SK-N-SH (cell line): ENCODE measurements around the gene TLCD5. TPM values are rescaled to one million over a fixed set of nuclear protein-coding genes. Genes with fewer than 3 reads are reported as not detected.
A peak's percentile ranks its signal among the peaks of the same experiment; 100 is the strongest.

ENCODE experiments used
- CTCF ChIA-PET: fragments of 300-600, 350-600 bp; formaldehyde crosslinking; extraction: SDS; loops from one replicate; lab custom pipeline; 2021; lab: Yijun Ruan, JAX
- POLR2A ChIA-PET: fragments of 350-600 bp; sonication (Branson Sonifier 250); formaldehyde crosslinking; extraction: SDS; loops from one replicate; lab custom pipeline; 2020; ENCODE audit warnings: antibody characterized with exemption, inconsistent platforms; lab: Yijun Ruan, JAX
- DNase-seq: peaks from one replicate; pipeline ENCODE4 v3.0.0; 2012
- H2AFZ ChIP-seq: fragments of 200-600 bp; sonication (generic); 2 replicates; pipeline ENCODE4 v1.8.1; 2016; ENCODE audit warnings: antibody characterized with exemption, mild to moderate bottlenecking, low read depth
- H3F3A ChIP-seq: fragments of 200-600 bp; sonication (generic); replicated peaks from 2 replicates; pipeline ENCODE3; 2016; ENCODE audit warnings: antibody characterized with exemption, mild to moderate bottlenecking; ENCODE audit not compliant: insufficient read depth
- H3K27ac ChIP-seq, 2 experiments: fragments of 200-500 bp in 1 of 2; fragments of 200-600 bp in 1 of 2; sonication (Bioruptor generic) in 1 of 2; sonication (generic), shearing (Covaris generic) in 1 of 2; 2 replicates each; pipeline versions ENCODE4 v1.5.1 to v1.6.1; 2014 to 2016; ENCODE audit warnings: low read depth in 2 of 2, inconsistent platforms in 1 of 2, low read length in 1 of 2, mild to moderate bottlenecking in 1 of 2, mixed read lengths in 1 of 2
- H3K27me3 ChIP-seq: fragments of 200-600 bp; sonication (generic), shearing (Covaris generic); 2 replicates; pipeline ENCODE4 v1.6.1; 2016; ENCODE audit warnings: mixed run types; ENCODE audit not compliant: insufficient read depth
- H3K36me3 ChIP-seq, 2 experiments: fragments of 200-500 bp in 1 of 2; fragments of 200-600 bp in 1 of 2; sonication (Bioruptor generic) in 1 of 2; sonication (generic) in 1 of 2; replicated peaks in 1 of 2; 2 replicates each; pipeline versions ENCODE3 to v1.5.1; 2014 to 2016; ENCODE audit warnings: low read length in 1 of 2, mild to moderate bottlenecking in 1 of 2; ENCODE audit not compliant: insufficient read depth in 2 of 2, control insufficient read depth in 1 of 2
- H3K4me1 ChIP-seq, 2 experiments: fragments of 200-500 bp in 1 of 2; fragments of 200-600 bp in 1 of 2; sonication (Bioruptor generic) in 1 of 2; sonication (generic), shearing (Covaris generic) in 1 of 2; 2 replicates each; pipeline versions ENCODE4 v1.5.1 to v1.6.1; 2014 to 2016; ENCODE audit warnings: low read depth in 1 of 2, low read length in 1 of 2, mixed run types in 1 of 2; ENCODE audit not compliant: insufficient read depth in 2 of 2, control insufficient read depth in 1 of 2
- H3K4me2 ChIP-seq: fragments of 200-600 bp; sonication (generic), shearing (Covaris generic); 2 replicates; pipeline ENCODE4 v1.6.1; 2017; ENCODE audit warnings: mixed run types
- H3K4me3 ChIP-seq, 2 experiments: fragments of 200-500 bp in 1 of 2; fragments of 200-600 bp in 1 of 2; sonication (Bioruptor generic) in 1 of 2; sonication (generic), shearing (Covaris generic) in 1 of 2; 2 replicates each; pipeline versions ENCODE4 v1.5.1 to v1.8.1; 2014 to 2016; ENCODE audit warnings: low read depth in 2 of 2, inconsistent platforms in 1 of 2, low read length in 1 of 2, mild to moderate bottlenecking in 1 of 2, mixed read lengths in 1 of 2, moderate library complexity in 1 of 2
- H3K79me2 ChIP-seq: fragments of 200-600 bp; sonication (generic); 2 replicates; pipeline ENCODE4 v1.8.1; 2017; ENCODE audit warnings: mild to moderate bottlenecking; ENCODE audit not compliant: insufficient read depth
- H3K9ac ChIP-seq: fragments of 200-600 bp; sonication (generic); 2 replicates; pipeline ENCODE4 v1.6.1; 2017; ENCODE audit warnings: mixed run types
- H3K9me2 ChIP-seq: fragments of 200-600 bp; sonication (generic); 2 replicates; pipeline ENCODE4 v1.6.1; 2017; ENCODE audit warnings: mixed run types
- H3K9me3 ChIP-seq: fragments of 200-600 bp; sonication (generic); 2 replicates; pipeline ENCODE4 v1.6.1; 2017; ENCODE audit warnings: mixed run types, mild to moderate bottlenecking, moderate library complexity
- H4K20me1 ChIP-seq: fragments of 200-600 bp; sonication (generic); 2 replicates; pipeline ENCODE4 v1.6.1; 2017; ENCODE audit warnings: mild to moderate bottlenecking, mixed run types; ENCODE audit not compliant: insufficient read depth
- CHD2 ChIP-seq: fragments of 150-350 bp; IDR thresholded peaks from 2 replicates; pipeline ENCODE4 v1.6.1; 2018; ENCODE audit warnings: low read length; ENCODE audit not compliant: partially characterized antibody
- ELF1 ChIP-seq: IDR thresholded peaks from 2 replicates; pipeline ENCODE4 v1.4.0; 2012
- JUND ChIP-seq: IDR thresholded peaks from 2 replicates; pipeline ENCODE4 v1.4.0; 2012
- MEF2A ChIP-seq: IDR thresholded peaks from 2 replicates; pipeline ENCODE4 v1.4.0; 2012; ENCODE audit warnings: low read depth, borderline replicate concordance
- MXI1 ChIP-seq: IDR thresholded peaks from 2 replicates; pipeline ENCODE4 v1.6.1; 2012; ENCODE audit warnings: mild to moderate bottlenecking, low read depth, low read length, improper control_type of control experiment
- PBX3 ChIP-seq: IDR thresholded peaks from 2 replicates; pipeline ENCODE4; 2012
- RAD21 ChIP-seq: IDR thresholded peaks from 2 replicates; pipeline ENCODE4 v1.6.1; 2012; ENCODE audit warnings: mild to moderate bottlenecking, low read length
- REST ChIP-seq: IDR thresholded peaks from 2 replicates; pipeline ENCODE4 v1.6.1; 2012; ENCODE audit warnings: mild to moderate bottlenecking, low read depth, low read length, moderate library complexity
- SIN3A ChIP-seq: IDR thresholded peaks from 2 replicates; pipeline ENCODE4 v1.6.1; 2012; ENCODE audit warnings: low read depth, mild to moderate bottlenecking, low read length, moderate library complexity, borderline replicate concordance
- SMC3 ChIP-seq: IDR thresholded peaks from 2 replicates; pipeline ENCODE4 v1.6.1; 2012; ENCODE audit warnings: low read depth, low read length, improper control_type of control experiment
- TCF12 ChIP-seq: IDR thresholded peaks from 2 replicates; pipeline ENCODE4 v1.4.0; 2012
- USF1 ChIP-seq: IDR thresholded peaks from 2 replicates; pipeline ENCODE4 v1.4.0; 2012; ENCODE audit warnings: low read depth, borderline replicate concordance
- YY1 ChIP-seq: IDR thresholded peaks from 2 replicates; pipeline ENCODE4 v1.4.0; 2012; ENCODE audit warnings: low read depth, mild to moderate bottlenecking
- WGBS: methylation state at CpG from one replicate; pipeline ENCODE4 v1.1.6; 2017; ENCODE audit warnings: low lambda C conversion rate; 5-methylcytosine and 5-hydroxymethylcytosine counted together
- polyA plus RNA-seq, 3 experiments: library from polyadenylated mRNA; depleted of rRNA; stranded (reverse); fragments of >200 nt; gene quantifications; 2 replicates each; pipeline ENCODE4 v1.2.3, GENCODE V29; 2012
- TF ChIP-seq, protein P1 (sequence below): IDR thresholded peaks from 2 replicates; pipeline ENCODE4 v1.4.0; 2012; ENCODE audit warnings: low read depth, borderline replicate concordance

The TLCD5 gene
- polyA plus RNA-seq, 1 of the 3 experiments (the other 2 are of a cell fraction): 12.7 TPM

GRCh38 chr11:120336641-120337354, 11.7 kb downstream of the TLCD5 start:
- H3K9me3 ChIP-seq: no peaks in the 10 kb centered on the region
- DNase-seq: peak; percentile 25
- H2AFZ ChIP-seq: 0 out of 2 replicates have a peak overlapping the region, but pooled peaks have one; percentile 2
- CTCF ChIA-PET: interaction anchor here (0.6 to 3.6 kb wide), 22 partner anchors 9 to 872 kb away, joined by 3 to 29 read pairs (median 5); partner anchors contain the start of genes GRIK4 and TLCD5
- peaks cover 69% of the 10 kb centered on the region for H3K79me2 ChIP-seq
- TF ChIP-seq PBX3 (no peak), SIN3A (0 out of 2 replicates have a peak, but pooled peaks have one; percentile 35), USF1 (0 out of 2 replicates have a peak, but pooled peaks have one; percentile 13), REST (no peak)
- peak overlapping the region; percentile 91 to 93 for H3K4me3 ChIP-seq
- H3K4me2 ChIP-seq: peak overlapping the region; percentile 92
- no peaks in the 10 kb centered on the region for H3K27me3 ChIP-seq
- no peaks in the 10 kb centered on the region for H3K36me3 ChIP-seq
- H3K4me1 ChIP-seq: peaks cover 13 to 29% of the 10 kb centered on the region in 2 experiments
- H3K9me2 ChIP-seq: no peaks in the 10 kb centered on the region
- WGBS: 1% methylated on average over 15 of the region's 56 CpGs
- H3F3A ChIP-seq: peaks cover 46% of the 10 kb centered on the region
- POLR2A ChIA-PET: interaction anchor here (0.5 kb wide), 1 partner anchor 473 kb away, joined by 3 read pairs; no protein-coding TSS in a partner anchor
- H3K9ac ChIP-seq: peak overlapping the region; percentile 92
- H4K20me1 ChIP-seq: peaks cover 49% of the 10 kb centered on the region
- peak overlapping the region; percentile 78 to 92 for H3K27ac ChIP-seq

DNA sequence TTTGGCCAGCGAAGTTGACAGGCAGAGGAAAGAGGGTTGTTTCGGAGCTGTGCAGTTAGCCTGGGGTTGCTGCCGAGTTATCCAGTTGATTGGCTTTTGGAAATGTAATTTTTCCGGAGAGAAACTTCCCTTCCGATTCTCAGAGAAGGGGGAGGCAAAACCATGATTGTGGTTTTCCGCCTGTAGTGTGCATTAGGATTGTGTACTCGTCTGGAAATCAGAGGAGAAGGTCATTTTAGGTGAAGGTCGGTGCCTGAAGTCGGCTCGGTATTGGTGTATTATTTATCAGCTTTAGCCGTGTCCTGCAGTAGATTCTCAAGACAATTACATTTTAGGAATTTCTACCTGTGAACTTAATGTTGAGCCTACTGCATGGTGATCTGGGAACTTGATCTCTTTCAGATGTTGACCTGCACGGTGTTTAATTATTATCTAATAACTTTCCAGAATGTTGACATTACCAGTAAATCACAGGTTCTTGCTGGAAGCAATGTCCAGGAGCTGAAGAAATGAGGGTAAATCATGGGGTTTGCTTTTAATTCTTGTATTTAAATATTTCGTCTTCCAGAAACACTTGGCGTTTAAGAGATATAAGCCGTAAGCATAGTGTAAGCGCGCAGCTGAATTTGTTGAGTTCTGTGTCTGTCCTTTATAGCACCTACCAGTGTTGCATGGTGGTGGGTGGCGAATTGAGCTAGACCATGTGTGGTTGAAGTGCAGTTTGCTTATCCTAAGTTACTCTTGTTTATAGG, 12.4 kb downstream of the TLCD5 start:
- no peak for DNase-seq
- CTCF ChIA-PET: interaction anchor here (0.7 to 3.6 kb wide), 8 partner anchors 8 to 857 kb away, joined by 3 to 29 read pairs (median 5); partner anchors contain the start of genes GRIK4 and TLCD5
- Histone ChIP-seq H3K4me1 (peaks cover 13 to 22% of the 10 kb centered on the region in 2 experiments), H3K9me3 (no peaks in the 10 kb centered on the region), H3K4me3 (peak overlapping the region; percentile 91 to 93), H3K36me3 (no peaks in the 10 kb centered on the region), H3K27ac (peak overlapping the region; percentile 78 to 92), H2AFZ (no peak overlapping the region), H4K20me1 (peaks cover 56% of the 10 kb centered on the region), H3K79me2 (peaks cover 69% of the 10 kb centered on the region), H3K27me3 (no peaks in the 10 kb centered on the region), H3K9ac (peak overlapping the region; percentile 92), H3F3A (peaks cover 39% of the 10 kb centered on the region), H3K9me2 (no peaks in the 10 kb centered on the region), H3K4me2 (peak overlapping the region; percentile 92)
- POLR2A ChIA-PET: interaction anchor here (0.5 to 1.0 kb wide), 2 partner anchors 402 to 474 kb away, joined by 3 read pairs; no protein-coding TSS in a partner anchor
- TF ChIP-seq ELF1: no peak
- TF ChIP-seq PBX3: no peak
- TF ChIP-seq MXI1: peak; percentile 68
- TF ChIP-seq CHD2: no peak
- no peak for TF ChIP-seq YY1
- TF ChIP-seq MEF2A: no peak
- TF ChIP-seq JUND: no peak
- TF ChIP-seq TCF12: no peak
- 0 out of 2 replicates have a peak, but pooled peaks have one; percentile 4 for TF ChIP-seq RAD21
- no peak for TF ChIP-seq SMC3
- TF ChIP-seq, protein P1, sequence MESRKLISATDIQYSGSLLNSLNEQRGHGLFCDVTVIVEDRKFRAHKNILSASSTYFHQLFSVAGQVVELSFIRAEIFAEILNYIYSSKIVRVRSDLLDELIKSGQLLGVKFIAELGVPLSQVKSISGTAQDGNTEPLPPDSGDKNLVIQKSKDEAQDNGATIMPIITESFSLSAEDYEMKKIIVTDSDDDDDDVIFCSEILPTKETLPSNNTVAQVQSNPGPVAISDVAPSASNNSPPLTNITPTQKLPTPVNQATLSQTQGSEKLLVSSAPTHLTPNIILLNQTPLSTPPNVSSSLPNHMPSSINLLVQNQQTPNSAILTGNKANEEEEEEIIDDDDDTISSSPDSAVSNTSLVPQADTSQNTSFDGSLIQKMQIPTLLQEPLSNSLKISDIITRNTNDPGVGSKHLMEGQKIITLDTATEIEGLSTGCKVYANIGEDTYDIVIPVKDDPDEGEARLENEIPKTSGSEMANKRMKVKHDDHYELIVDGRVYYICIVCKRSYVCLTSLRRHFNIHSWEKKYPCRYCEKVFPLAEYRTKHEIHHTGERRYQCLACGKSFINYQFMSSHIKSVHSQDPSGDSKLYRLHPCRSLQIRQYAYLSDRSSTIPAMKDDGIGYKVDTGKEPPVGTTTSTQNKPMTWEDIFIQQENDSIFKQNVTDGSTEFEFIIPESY: no peak
- WGBS: 3% methylated on average over 18 of the region's 18 CpGs
